Lung (tissue), 12 donors: ENCODE measurements around the gene PRRX2. TPM values are rescaled to one million over a fixed set of nuclear protein-coding genes. Genes with fewer than 3 reads are reported as not detected.

Experiments used
- ATAC-seq: fragments of 200-7000 bp; cut with Tn5 transposase; one replicate; pipeline ENCODE4 v1.9.1; 2020; ENCODE audit warnings: moderate number of reproducible peaks; ENCODE audit not compliant: insufficient read depth, low FRiP score
- DNase-seq, 3 donors: peaks; one replicate each; pipeline ENCODE4 v3.0.0-alpha.2; 2013 to 2017
- H3K27ac ChIP-seq, 2 donors: one replicate each; pipeline ENCODE4 v1.5.1; 2013; ENCODE audit warnings: mild to moderate bottlenecking in 2 of 2, moderate library complexity in 2 of 2, control low read depth in 1 of 2, inconsistent platforms in 1 of 2, low read depth in 1 of 2, low read length in 1 of 2
- H3K27me3 ChIP-seq, 3 donors: one replicate each; pipeline ENCODE4 v1.5.1; 2013; ENCODE audit warnings: low read length in 2 of 3; ENCODE audit not compliant: control insufficient read depth in 3 of 3, insufficient read depth in 3 of 3
- H3K36me3 ChIP-seq, 4 donors: one replicate each; pipeline ENCODE4 v1.5.1; 2013; ENCODE audit warnings: low read length in 4 of 4, mild to moderate bottlenecking in 1 of 4, moderate library complexity in 1 of 4; ENCODE audit not compliant: control insufficient read depth in 4 of 4, insufficient read depth in 4 of 4
- H3K4me1 ChIP-seq, 5 donors: one replicate each; pipeline ENCODE4 v1.5.1; 2013; ENCODE audit warnings: low read length in 5 of 5, mild to moderate bottlenecking in 2 of 5, moderate library complexity in 1 of 5; ENCODE audit not compliant: control insufficient read depth in 5 of 5, insufficient read depth in 5 of 5
- H3K4me3 ChIP-seq: one replicate; pipeline ENCODE4 v1.5.1; 2013; ENCODE audit warnings: mild to moderate bottlenecking, control low read depth, moderate library complexity
- H3K9ac ChIP-seq, 2 donors: one replicate each; pipeline ENCODE4 v1.5.1; 2013; ENCODE audit warnings: low read length in 2 of 2, control low read depth in 1 of 2; ENCODE audit not compliant: insufficient read depth in 1 of 2
- H3K9me3 ChIP-seq, 4 donors: one replicate each; pipeline ENCODE4 v1.5.1; 2013; ENCODE audit warnings: low read length in 3 of 4, mild to moderate bottlenecking in 1 of 4, moderate library complexity in 1 of 4; ENCODE audit not compliant: control insufficient read depth in 4 of 4, insufficient read depth in 3 of 4
- WGBS, 2 donors: extraction: QIAGEN DNeasy Blood & Tissue Kit; methylation state at CpG; one replicate each; pipeline ENCODE4 v1.1.7; 2013; 5-methylcytosine and 5-hydroxymethylcytosine counted together
- polyA plus RNA-seq, 2 donors: library from polyadenylated mRNA; stranded (reverse); fragments of 200-250 nt; gene quantifications; one replicate each; pipeline ENCODE4 v1.2.1, GENCODE V29; 2013
- total RNA-seq, 2 donors: library from RNA; depleted of rRNA in 1 of 2; stranded (reverse); fragments of >200 nt in 1 of 2; gene quantifications; one replicate each; pipeline ENCODE4 v1.2.1, GENCODE V29; 2014 to 2021
- TF ChIP-seq, protein P1 (sequence below): IDR thresholded peaks from 2 replicates; pipeline ENCODE4 v1.5.1; 2012; ENCODE audit warnings: mild to moderate bottlenecking; ENCODE audit errors: control extremely low read depth, extremely low read depth
- donor health status: control.
- donor health status: control.
- donor health status: Bipolar disorder and iron deficiency.
- donor health status: healthy.
- donor health status: DM: yes; HTN: yes; CAD: no.

Gene PRRX2
- total and polyA plus RNA-seq, 4 donors = 2.2 to 3.8 (median 3.5) TPM

DNA sequence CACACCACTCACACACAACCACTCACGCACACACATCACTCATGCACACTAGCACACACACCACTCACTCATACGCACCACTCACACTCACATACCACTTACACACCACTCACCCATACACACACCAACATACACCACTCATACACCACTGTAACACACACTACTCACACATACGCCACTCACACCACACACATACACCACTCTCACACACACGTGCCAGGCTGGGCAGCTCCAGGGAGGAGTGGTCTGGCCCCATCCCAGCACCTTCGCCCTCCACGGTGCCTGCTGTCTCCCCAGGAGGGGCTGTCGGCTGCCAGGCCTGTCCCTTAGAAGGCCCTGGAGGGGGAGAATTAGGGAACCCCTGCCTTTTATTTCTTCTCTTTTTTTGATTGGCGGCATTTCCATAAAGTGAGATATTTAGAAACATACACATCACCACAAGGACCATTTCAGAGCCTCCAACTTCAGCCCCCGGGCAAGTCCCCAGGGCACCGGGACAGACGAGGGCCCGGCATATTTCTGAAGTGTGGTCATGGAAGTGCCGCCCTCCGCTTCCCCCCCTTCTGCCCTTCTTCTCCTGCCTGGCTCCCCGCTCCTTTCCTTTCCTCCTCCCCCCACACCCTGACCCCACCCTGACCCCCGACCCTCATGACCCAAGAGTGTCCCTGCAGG is 17.2 kb upstream of the PRRX2 start:
- Histone ChIP-seq H3K27me3 (no peaks in the 10 kb centered on the region), H3K4me3 (no peak overlapping the region), H3K9ac (no peak overlapping the region), H3K4me1 (peaks cover 0 to 3% (median 0%) of the 10 kb centered on the region in 5 donors), H3K27ac (no peak overlapping the region), H3K36me3 (no peaks in the 10 kb centered on the region), H3K9me3 (no peaks in the 10 kb centered on the region)
- no peak for ATAC-seq
- DNase-seq = no peak
- TF ChIP-seq, protein P1, sequence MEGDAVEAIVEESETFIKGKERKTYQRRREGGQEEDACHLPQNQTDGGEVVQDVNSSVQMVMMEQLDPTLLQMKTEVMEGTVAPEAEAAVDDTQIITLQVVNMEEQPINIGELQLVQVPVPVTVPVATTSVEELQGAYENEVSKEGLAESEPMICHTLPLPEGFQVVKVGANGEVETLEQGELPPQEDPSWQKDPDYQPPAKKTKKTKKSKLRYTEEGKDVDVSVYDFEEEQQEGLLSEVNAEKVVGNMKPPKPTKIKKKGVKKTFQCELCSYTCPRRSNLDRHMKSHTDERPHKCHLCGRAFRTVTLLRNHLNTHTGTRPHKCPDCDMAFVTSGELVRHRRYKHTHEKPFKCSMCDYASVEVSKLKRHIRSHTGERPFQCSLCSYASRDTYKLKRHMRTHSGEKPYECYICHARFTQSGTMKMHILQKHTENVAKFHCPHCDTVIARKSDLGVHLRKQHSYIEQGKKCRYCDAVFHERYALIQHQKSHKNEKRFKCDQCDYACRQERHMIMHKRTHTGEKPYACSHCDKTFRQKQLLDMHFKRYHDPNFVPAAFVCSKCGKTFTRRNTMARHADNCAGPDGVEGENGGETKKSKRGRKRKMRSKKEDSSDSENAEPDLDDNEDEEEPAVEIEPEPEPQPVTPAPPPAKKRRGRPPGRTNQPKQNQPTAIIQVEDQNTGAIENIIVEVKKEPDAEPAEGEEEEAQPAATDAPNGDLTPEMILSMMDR = no peak
- WGBS, 2 donors = 68 to 81% methylated on average over 15 to 16 of the region's 16 CpGs

DNA sequence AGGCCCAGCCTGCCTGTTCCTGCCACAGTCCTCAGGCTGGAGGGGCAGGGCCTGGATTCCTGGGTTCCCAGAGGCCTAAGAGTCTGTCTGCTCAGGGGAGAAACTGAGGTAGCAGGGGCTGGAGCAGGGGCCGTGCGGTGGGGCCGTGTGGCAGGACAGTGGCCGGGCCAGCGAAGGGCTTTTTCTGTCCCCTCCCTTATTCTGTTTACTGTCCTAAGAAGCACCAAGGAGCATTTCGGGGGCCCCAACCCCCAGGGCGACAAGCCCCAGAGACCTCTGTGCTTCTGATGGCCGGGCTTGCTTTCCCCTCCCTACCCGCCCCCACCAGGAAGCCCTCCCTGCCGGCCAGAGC is 16.7 kb upstream of the PRRX2 start:
- H3K27me3 ChIP-seq = no peaks in the 10 kb centered on the region
- no peak overlapping the region for H3K27ac ChIP-seq
- H3K4me3 ChIP-seq = no peak overlapping the region
- H3K36me3 ChIP-seq = no peaks in the 10 kb centered on the region
- DNase-seq (no peak), ATAC-seq (no peak)
- no peaks in the 10 kb centered on the region for H3K9me3 ChIP-seq
- WGBS, 2 donors = 80 to 83% methylated on average over 9 to 10 of the region's 10 CpGs
- no peak overlapping the region for H3K9ac ChIP-seq
- peaks cover 0 to 4% (median under 1%) of the 10 kb centered on the region in 5 donors for H3K4me1 ChIP-seq
- TF ChIP-seq, protein P1 = no peak

DNA sequence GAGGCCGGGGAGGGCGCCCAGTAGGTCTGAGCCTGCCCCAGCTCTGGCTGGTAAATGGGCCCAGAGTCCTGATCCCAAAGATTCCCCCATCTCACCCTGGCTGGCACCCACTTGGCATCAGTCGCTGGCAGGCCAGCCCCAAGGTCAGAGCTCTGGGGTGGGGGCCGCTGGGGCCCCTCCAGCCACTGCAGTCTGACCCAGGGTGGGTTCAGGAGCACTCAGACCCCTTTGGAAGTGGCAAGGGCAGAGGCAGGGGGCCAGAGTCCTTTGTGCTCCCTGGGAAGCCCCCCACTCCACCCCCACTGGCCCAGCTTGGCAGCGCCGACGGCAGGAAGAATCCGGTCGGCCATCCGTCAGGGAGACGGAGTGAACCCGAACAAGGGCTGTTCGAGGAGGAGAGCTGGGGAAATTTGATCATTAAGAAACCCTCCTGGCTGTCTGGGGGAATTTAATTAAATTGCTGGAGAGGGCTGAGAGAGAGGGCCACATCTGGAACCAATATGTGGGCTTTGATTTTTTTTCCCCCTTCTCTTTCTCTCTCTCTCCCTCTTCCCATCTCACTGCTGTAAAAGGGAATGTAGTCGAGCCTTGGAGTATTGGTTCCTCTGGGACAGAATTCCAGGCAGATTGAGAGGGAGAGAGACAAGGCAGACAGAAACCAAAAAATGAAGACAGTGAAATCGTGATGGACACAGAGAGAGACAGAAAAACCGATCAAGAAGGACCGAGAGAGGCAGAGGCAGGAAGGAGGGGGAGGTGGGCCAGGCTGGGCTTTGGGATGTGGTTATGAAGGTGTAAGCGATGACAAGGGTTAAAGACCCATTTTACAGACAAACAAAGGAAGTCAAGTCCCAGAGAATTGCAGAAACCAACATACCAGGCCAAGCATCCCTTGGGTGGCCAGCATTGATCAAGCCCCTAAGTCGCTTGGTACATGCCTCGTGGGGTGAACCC is 15.4 kb upstream of the PRRX2 start:
- H3K4me3 ChIP-seq = no peak overlapping the region
- H3K36me3 ChIP-seq = no peaks in the 10 kb centered on the region
- H3K27ac ChIP-seq = no peak overlapping the region
- no peaks in the 10 kb centered on the region for H3K9me3 ChIP-seq
- H3K4me1 ChIP-seq = peaks cover 0 to 16% (median 3%) of the 10 kb centered on the region in 5 donors
- H3K9ac ChIP-seq = no peak overlapping the region
- no peaks in the 10 kb centered on the region for H3K27me3 ChIP-seq
- no peak for ATAC-seq
- no peak for DNase-seq
- 86 to 90% methylated on average over 20 of the region's 20 CpGs for WGBS, 2 donors
- TF ChIP-seq, protein P1 = no peak
